ENCODE results near the gene NMT2. TPM values are rescaled to one million over a fixed set of nuclear protein-coding genes. Genes with fewer than 3 reads are reported as not detected.

The NMT2 gene
- total RNA-seq, 1 donor from 2014 or later: 12.4 TPM

DNA sequence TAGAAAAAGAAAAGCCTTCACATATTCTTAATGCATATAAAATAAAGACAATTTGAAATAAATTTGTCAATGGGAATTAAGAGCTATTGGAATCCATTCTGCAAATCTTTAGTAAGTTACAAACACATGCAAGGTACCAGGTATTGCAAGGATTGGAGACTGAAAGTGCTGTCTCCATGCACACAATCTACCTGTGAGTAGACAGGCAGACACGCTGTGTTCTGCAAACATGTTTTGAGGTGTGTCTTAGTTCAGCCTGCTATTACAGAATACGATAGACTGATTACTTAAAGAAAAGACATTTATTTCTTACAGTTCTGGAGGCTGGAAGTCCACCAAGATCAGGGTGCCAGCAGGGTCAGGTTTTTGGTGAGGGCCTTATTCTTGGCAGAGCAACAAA lies 10.0 kb downstream of the NMT2 start:
- Histone ChIP-seq H3K27ac (replicated peaks) (no peak overlapping the region), H3K4me1 (peaks cover 21% of the 10 kb centered on the region), H3K36me3 (peaks cover 4% of the 10 kb centered on the region), H3K4me3 (no peak overlapping the region), H3K27me3 (ENCODE audit: low read depth) (no peaks in the 10 kb centered on the region), H3K9me3 (replicated peaks) (no peaks in the 10 kb centered on the region)
- intact Hi-C loops (cut with micrococcal nuclease): no loop called here
- TF ChIP-seq, protein P1, sequence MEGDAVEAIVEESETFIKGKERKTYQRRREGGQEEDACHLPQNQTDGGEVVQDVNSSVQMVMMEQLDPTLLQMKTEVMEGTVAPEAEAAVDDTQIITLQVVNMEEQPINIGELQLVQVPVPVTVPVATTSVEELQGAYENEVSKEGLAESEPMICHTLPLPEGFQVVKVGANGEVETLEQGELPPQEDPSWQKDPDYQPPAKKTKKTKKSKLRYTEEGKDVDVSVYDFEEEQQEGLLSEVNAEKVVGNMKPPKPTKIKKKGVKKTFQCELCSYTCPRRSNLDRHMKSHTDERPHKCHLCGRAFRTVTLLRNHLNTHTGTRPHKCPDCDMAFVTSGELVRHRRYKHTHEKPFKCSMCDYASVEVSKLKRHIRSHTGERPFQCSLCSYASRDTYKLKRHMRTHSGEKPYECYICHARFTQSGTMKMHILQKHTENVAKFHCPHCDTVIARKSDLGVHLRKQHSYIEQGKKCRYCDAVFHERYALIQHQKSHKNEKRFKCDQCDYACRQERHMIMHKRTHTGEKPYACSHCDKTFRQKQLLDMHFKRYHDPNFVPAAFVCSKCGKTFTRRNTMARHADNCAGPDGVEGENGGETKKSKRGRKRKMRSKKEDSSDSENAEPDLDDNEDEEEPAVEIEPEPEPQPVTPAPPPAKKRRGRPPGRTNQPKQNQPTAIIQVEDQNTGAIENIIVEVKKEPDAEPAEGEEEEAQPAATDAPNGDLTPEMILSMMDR (IDR thresholded peaks at IDR 0.05; ENCODE audit: borderline replicate concordance): no peak
- no peak for DNase-seq

DNA sequence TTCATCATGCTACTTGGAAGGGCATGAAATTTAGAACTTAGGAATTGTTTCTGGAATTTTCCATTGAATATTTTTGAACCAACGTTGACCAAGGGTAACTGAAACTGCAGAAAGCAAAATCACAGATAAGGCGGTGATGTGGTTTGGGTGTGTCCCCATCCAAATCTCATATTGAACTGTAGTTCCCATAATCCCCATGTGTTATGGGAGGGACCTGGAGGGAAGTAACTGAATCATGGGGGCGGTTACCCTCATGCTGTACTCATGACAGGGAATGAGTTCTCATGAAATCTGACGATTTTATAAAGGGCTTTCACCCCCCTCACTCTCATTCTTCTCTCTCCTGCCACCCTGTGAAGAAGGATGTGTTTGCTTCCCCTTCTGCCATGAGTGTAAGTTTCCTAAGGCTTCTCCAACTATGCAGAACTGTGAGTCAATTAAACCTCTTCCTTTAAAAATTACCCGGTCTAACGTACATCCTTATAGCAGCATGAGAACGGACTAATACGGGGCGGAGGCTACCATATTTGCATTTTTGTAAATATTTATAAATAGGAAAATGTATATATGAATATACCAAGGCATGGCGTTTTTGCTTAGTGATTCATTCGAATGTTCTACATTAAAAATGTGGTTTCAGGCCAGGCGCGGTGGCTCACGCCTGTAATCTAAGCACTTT lies 12.4 kb downstream of the NMT2 start:
- Histone ChIP-seq H3K4me1 (peaks cover 29% of the 10 kb centered on the region), H3K27ac (replicated peaks) (no peak overlapping the region), H3K36me3 (peaks cover 4% of the 10 kb centered on the region), H3K9me3 (replicated peaks) (no peaks in the 10 kb centered on the region), H3K4me3 (no peak overlapping the region), H3K27me3 (ENCODE audit: low read depth) (no peaks in the 10 kb centered on the region)
- intact Hi-C loops (cut with micrococcal nuclease): no loop called here
- TF ChIP-seq, protein P1 (IDR thresholded peaks at IDR 0.05; ENCODE audit: borderline replicate concordance): no peak
- no peak for DNase-seq

DNA sequence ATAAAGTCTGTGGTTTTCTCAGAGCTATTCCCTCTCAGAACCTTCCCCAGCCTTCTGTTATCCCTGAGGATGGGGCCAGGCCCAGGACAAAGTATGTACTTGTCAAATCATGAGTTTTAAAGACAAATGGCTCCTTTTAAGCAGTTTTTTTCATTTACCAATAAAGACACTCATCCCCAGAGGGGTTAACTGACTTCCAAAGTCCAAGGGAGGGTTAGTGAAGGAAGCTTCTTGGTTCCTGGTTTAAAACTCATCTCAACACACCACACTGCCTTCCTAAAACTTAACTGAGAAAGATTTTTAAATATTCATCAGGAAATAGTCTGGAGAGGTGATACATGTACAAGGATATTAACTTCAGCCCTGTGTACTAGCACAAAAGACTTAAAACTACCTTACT lies 15.9 kb downstream of the NMT2 start:
- Histone ChIP-seq H3K4me1 (peaks cover 17% of the 10 kb centered on the region), H3K9me3 (replicated peaks) (no peaks in the 10 kb centered on the region), H3K36me3 (peaks cover 4% of the 10 kb centered on the region), H3K27me3 (ENCODE audit: low read depth) (no peaks in the 10 kb centered on the region), H3K27ac (replicated peaks) (peak overlapping the region; percentile 31), H3K4me3 (no peak overlapping the region)
- TF ChIP-seq, protein P1 (IDR thresholded peaks at IDR 0.05; ENCODE audit: borderline replicate concordance): no peak
- intact Hi-C loops (cut with micrococcal nuclease): no loop called here
- DNase-seq: no peak

DNA sequence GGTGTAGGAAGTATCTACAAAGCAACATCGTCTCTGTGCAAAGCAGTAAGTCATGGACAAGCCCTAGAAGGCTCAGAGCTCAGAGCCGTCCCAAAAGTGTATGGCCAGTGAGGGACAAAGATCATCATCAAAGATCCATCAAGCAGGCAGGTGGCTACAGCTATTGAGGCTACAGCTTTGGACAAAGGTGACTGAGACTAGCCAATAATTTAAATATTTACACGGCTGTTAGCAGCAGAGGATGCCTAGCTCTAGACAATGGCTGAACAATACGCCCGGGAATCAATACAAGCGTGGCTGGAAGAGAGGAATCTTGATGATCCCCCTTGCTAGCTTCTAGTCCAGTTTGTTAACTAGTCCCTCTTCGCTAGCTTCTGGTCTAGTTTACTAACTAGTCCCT lies 17.9 kb downstream of the NMT2 start:
- Histone ChIP-seq H3K4me1 (peaks cover 28% of the 10 kb centered on the region), H3K36me3 (no peaks in the 10 kb centered on the region), H3K27me3 (ENCODE audit: low read depth) (no peaks in the 10 kb centered on the region), H3K9me3 (replicated peaks) (no peaks in the 10 kb centered on the region), H3K27ac (replicated peaks) (no peak overlapping the region), H3K4me3 (no peak overlapping the region)
- DNase-seq: no peak
- TF ChIP-seq, protein P1 (IDR thresholded peaks at IDR 0.05; ENCODE audit: borderline replicate concordance): no peak
- intact Hi-C loops (cut with micrococcal nuclease): no loop called here

DNA sequence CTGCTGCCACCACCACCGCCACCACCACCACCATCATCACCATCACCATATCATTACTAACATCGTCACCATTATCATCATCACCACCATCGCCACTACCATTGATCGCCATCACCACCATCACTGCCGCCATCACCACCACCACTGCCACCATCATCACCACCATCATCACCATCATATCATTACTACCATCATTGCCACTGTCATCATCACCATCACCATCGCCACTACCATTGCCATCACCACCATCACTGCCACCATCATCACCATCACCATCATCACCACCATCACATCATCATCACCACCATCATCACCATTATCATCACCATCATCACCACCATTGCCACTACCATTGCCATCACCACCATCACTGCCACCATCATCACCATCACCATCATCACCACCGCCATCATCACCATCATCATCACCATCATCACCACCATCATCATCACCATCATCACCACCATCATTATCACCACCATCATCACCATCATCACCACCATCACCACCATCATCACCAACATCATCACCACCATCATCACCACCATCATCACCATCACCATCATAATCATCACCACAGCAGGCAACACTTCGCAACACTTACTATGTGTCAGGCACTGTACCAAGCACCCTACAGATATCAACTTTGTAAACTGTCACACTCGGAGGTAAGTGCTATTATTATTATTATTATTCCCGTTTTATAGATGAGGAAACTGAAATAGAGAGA lies 19.3 kb downstream of the NMT2 start:
- no peaks in the 10 kb centered on the region for H3K9me3 ChIP-seq (replicated peaks)
- peaks cover 34% of the 10 kb centered on the region for H3K4me1 ChIP-seq
- H3K27me3 ChIP-seq (ENCODE audit: low read depth): no peaks in the 10 kb centered on the region
- no peak overlapping the region for H3K27ac ChIP-seq (replicated peaks)
- no peak for DNase-seq
- no peak overlapping the region for H3K4me3 ChIP-seq
- H3K36me3 ChIP-seq: no peaks in the 10 kb centered on the region
- intact Hi-C loops (cut with micrococcal nuclease): no loop called here
- TF ChIP-seq, protein P1 (IDR thresholded peaks at IDR 0.05; ENCODE audit: borderline replicate concordance): no peak

All from left ventricle myocardium inferior (tissue), 1 donor.